GM12878 (cell line): ENCODE results near the gene GCNT2. TPM values are rescaled to one million over a fixed set of nuclear protein-coding genes. Genes with fewer than 3 reads are reported as not detected.

Source experiments
- BACH1 ChIP-seq: fragments of 450-650 bp; IDR thresholded peaks from 2 replicates; pipeline ENCODE4 v1.6.1; 2017; ENCODE audit warnings: mild to moderate bottlenecking, borderline replicate concordance
- EED ChIP-seq: sonication (generic); IDR thresholded peaks from 2 replicates; pipeline ENCODE4 v1.6.1; 2016; ENCODE audit warnings: antibody characterized with exemption, low read depth
- FOS ChIP-seq: IDR thresholded peaks from 3 replicates; pipeline ENCODE4 v1.6.1; 2011; ENCODE audit warnings: borderline replicate concordance; ENCODE audit not compliant: insufficient read length; ENCODE audit errors: extremely low read depth
- NR2C2 ChIP-seq: IDR thresholded peaks from 2 replicates; pipeline ENCODE4 v1.6.1; 2011; ENCODE audit warnings: borderline replicate concordance, low read depth; ENCODE audit not compliant: control insufficient read depth, insufficient read length
- NR2F1 ChIP-seq: fragments of 450-650 bp; conservative IDR thresholded peaks from 2 replicates; pipeline ENCODE4 v1.6.1; 2017; ENCODE audit warnings: mild to moderate bottlenecking
- POLR2AphosphoS5 ChIP-seq: IDR thresholded peaks from 2 replicates; pipeline ENCODE4 v1.6.1; 2011; ENCODE audit warnings: mild to moderate bottlenecking, low read length, inconsistent platforms
- POU2F2 ChIP-seq: IDR thresholded peaks from 3 replicates; pipeline ENCODE4 v1.6.1; 2011; ENCODE audit warnings: low read depth, mild to moderate bottlenecking, low read length, borderline replicate concordance
- RAD21 ChIP-seq: IDR thresholded peaks from 2 replicates; pipeline ENCODE4 v1.6.1; 2011; ENCODE audit warnings: mild to moderate bottlenecking, low read depth, low read length, moderate library complexity; ENCODE audit not compliant: insufficient read depth
- SMARCA5 ChIP-seq: fragments of 450-650 bp; IDR thresholded peaks from 2 replicates; pipeline ENCODE4 v1.6.1; 2017; ENCODE audit warnings: mild to moderate bottlenecking
- TAF1 ChIP-seq: IDR thresholded peaks from 2 replicates; pipeline ENCODE4 v1.6.1; 2011; ENCODE audit warnings: mild to moderate bottlenecking, low read depth, low read length, borderline replicate concordance
- TCF3 ChIP-seq: IDR thresholded peaks from 2 replicates; pipeline ENCODE4 v1.6.1; 2012; ENCODE audit warnings: low read depth, mild to moderate bottlenecking, low read length, borderline replicate concordance; ENCODE audit not compliant: insufficient read depth
- ZNF207 ChIP-seq: fragments of 450-650 bp; IDR thresholded peaks from 2 replicates; pipeline ENCODE4 v1.6.1; 2014; ENCODE audit warnings: antibody characterized with exemption, mild to moderate bottlenecking, borderline replicate concordance
- polyA plus RNA-seq, 11 experiments: library from polyadenylated mRNA; depleted of rRNA in 4 of 11; unstranded in 6 of 11; stranded (reverse) in 5 of 11; fragments of >200 nt; fragmentation: Nextera tagmentation in 4 of 11; fragmentation: Illumina TruSeq in 1 of 11; extraction: Ambion mirVana in 4 of 11; extraction: Trizol in 1 of 11; gene quantifications; 1 replicate in 1 of 11; 2 replicates in 10 of 11; pipeline versions ENCODE4 v1.2.1 to v1.2.3, GENCODE V29; 2011 to 2016; ENCODE audit warnings: inconsistent platforms in 2 of 11, missing spikeins in 2 of 11, low read depth in 1 of 11
- total RNA-seq, 4 experiments: library from RNA; depleted of rRNA in 3 of 4; stranded (reverse); fragments of >200 nt in 3 of 4; fragmentation: Illumina TruSeq in 1 of 4; extraction: Trizol in 1 of 4; gene quantifications; 2 replicates each; pipeline versions ENCODE4 v1.2.1 to v1.2.3, GENCODE V29; 2013 to 2021
- TF ChIP-seq, protein P1 (sequence below): IDR thresholded peaks from 2 replicates; pipeline ENCODE4 v1.6.1; 2011; ENCODE audit warnings: borderline replicate concordance, low read depth, mild to moderate bottlenecking, moderate library complexity, mixed read lengths, low read length; ENCODE audit not compliant: insufficient read depth; ENCODE audit errors: extremely low read length
- TF ChIP-seq, protein P2 (sequence below): fragments of 450-650 bp; IDR thresholded peaks from 2 replicates; pipeline ENCODE4 v1.6.1; 2016; ENCODE audit warnings: mild to moderate bottlenecking, moderate library complexity, borderline replicate concordance
- TF ChIP-seq, protein P3 (sequence below): fragments of 450-650 bp; conservative IDR thresholded peaks from 2 replicates; pipeline ENCODE4 v1.6.1; 2017; ENCODE audit warnings: mild to moderate bottlenecking, moderate library complexity
- TF ChIP-seq, protein P4 (sequence below): fragments of 450-650 bp; IDR thresholded peaks from 2 replicates; pipeline ENCODE4 v1.6.1; 2016; ENCODE audit warnings: mild to moderate bottlenecking
- TF ChIP-seq, protein P5 (sequence below): fragments of 450-650 bp; IDR thresholded peaks from 2 replicates; pipeline ENCODE4 v1.6.1; 2017; ENCODE audit warnings: mild to moderate bottlenecking

GCNT2 gene
- total and polyA plus RNA-seq, 10 of the 15 experiments (the other 5 are each of a cell fraction or from before 2014, with no cell fraction given): 5.0 to 21.6 (median 11.9) TPM

DNA sequence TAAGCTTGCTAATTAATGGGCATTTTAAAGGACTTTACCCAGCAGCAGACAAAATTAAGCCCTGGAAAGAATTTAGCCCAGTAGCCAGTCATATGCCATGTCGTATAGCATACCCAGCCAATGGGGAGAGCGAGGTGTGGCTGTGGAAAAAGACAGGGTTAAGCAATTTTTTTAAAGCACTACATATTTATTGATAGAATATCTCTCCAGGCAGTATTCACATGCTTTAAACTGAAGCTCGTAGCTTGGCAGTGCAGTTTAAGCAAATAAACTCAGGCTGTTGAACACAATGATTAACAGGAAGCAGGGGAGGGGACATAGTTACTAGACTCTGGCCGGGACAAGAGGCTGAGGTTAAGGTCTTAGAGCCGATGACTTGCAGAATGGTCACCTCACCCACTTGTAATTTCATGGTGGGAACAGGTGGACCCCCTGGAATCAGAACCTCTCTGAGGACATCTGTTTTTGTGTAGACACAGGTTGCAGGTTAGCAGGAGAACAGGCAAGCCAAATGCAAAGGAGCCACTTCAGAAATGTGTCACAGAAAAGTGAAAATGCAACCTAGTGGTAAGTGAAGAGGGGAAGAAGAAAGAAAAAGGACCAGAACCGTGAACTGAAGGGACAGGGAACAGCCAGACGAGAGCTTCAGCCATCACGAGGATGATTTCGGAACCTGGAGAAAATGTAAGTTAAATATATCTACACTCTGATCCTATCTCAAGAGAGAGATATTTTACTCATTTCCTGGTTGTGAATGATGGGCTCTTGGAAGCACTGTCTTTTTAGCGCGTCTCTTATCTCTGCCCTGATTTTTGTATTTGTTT, 7.2 kb downstream of the GCNT2 start (continued):
- TF ChIP-seq TCF3 (no peak), SMARCA5 (no peak), ZNF207 (no peak), FOS (no peak), BACH1 (no peak), EED (peak; percentile 79), TAF1 (peak; percentile 54; the same call in 1 of the 2 replicates), NR2C2 (no peak), RAD21 (peak; percentile 12; the same call in 1 of the 2 replicates), NR2F1 (no peak), POU2F2 (peak; percentile 34; the same call in 1 of the 3 replicates), POLR2AphosphoS5 (peak; percentile 66)
- TF ChIP-seq, protein P1, sequence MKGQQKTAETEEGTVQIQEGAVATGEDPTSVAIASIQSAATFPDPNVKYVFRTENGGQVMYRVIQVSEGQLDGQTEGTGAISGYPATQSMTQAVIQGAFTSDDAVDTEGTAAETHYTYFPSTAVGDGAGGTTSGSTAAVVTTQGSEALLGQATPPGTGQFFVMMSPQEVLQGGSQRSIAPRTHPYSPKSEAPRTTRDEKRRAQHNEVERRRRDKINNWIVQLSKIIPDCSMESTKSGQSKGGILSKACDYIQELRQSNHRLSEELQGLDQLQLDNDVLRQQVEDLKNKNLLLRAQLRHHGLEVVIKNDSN: no peak
- TF ChIP-seq, protein P2, sequence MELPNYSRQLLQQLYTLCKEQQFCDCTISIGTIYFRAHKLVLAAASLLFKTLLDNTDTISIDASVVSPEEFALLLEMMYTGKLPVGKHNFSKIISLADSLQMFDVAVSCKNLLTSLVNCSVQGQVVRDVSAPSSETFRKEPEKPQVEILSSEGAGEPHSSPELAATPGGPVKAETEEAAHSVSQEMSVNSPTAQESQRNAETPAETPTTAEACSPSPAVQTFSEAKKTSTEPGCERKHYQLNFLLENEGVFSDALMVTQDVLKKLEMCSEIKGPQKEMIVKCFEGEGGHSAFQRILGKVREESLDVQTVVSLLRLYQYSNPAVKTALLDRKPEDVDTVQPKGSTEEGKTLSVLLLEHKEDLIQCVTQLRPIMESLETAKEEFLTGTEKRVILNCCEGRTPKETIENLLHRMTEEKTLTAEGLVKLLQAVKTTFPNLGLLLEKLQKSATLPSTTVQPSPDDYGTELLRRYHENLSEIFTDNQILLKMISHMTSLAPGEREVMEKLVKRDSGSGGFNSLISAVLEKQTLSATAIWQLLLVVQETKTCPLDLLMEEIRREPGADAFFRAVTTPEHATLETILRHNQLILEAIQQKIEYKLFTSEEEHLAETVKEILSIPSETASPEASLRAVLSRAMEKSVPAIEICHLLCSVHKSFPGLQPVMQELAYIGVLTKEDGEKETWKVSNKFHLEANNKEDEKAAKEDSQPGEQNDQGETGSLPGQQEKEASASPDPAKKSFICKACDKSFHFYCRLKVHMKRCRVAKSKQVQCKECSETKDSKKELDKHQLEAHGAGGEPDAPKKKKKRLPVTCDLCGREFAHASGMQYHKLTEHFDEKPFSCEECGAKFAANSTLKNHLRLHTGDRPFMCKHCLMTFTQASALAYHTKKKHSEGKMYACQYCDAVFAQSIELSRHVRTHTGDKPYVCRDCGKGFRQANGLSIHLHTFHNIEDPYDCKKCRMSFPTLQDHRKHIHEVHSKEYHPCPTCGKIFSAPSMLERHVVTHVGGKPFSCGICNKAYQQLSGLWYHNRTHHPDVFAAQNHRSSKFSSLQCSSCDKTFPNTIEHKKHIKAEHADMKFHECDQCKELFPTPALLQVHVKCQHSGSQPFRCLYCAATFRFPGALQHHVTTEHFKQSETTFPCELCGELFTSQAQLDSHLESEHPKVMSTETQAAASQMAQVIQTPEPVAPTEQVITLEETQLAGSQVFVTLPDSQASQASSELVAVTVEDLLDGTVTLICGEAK: no peak; the same call in 1 of the 2 replicates
- TF ChIP-seq, protein P3, sequence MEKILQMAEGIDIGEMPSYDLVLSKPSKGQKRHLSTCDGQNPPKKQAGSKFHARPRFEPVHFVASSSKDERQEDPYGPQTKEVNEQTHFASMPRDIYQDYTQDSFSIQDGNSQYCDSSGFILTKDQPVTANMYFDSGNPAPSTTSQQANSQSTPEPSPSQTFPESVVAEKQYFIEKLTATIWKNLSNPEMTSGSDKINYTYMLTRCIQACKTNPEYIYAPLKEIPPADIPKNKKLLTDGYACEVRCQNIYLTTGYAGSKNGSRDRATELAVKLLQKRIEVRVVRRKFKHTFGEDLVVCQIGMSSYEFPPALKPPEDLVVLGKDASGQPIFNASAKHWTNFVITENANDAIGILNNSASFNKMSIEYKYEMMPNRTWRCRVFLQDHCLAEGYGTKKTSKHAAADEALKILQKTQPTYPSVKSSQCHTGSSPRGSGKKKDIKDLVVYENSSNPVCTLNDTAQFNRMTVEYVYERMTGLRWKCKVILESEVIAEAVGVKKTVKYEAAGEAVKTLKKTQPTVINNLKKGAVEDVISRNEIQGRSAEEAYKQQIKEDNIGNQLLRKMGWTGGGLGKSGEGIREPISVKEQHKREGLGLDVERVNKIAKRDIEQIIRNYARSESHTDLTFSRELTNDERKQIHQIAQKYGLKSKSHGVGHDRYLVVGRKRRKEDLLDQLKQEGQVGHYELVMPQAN: no peak
- TF ChIP-seq, protein P4, sequence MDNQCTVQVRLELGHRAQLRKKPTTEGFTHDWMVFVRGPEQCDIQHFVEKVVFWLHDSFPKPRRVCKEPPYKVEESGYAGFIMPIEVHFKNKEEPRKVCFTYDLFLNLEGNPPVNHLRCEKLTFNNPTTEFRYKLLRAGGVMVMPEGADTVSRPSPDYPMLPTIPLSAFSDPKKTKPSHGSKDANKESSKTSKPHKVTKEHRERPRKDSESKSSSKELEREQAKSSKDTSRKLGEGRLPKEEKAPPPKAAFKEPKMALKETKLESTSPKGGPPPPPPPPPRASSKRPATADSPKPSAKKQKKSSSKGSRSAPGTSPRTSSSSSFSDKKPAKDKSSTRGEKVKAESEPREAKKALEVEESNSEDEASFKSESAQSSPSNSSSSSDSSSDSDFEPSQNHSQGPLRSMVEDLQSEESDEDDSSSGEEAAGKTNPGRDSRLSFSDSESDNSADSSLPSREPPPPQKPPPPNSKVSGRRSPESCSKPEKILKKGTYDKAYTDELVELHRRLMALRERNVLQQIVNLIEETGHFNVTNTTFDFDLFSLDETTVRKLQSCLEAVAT: peak; percentile 63; the same call in 1 of the 2 replicates
- TF ChIP-seq, protein P5, sequence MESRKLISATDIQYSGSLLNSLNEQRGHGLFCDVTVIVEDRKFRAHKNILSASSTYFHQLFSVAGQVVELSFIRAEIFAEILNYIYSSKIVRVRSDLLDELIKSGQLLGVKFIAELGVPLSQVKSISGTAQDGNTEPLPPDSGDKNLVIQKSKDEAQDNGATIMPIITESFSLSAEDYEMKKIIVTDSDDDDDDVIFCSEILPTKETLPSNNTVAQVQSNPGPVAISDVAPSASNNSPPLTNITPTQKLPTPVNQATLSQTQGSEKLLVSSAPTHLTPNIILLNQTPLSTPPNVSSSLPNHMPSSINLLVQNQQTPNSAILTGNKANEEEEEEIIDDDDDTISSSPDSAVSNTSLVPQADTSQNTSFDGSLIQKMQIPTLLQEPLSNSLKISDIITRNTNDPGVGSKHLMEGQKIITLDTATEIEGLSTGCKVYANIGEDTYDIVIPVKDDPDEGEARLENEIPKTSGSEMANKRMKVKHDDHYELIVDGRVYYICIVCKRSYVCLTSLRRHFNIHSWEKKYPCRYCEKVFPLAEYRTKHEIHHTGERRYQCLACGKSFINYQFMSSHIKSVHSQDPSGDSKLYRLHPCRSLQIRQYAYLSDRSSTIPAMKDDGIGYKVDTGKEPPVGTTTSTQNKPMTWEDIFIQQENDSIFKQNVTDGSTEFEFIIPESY: no peak
